CD14-positive monocyte (primary cell): Measurements from ENCODE around the gene ASB4. TPM values are rescaled to one million over a fixed set of nuclear protein-coding genes. Genes with fewer than 3 reads are reported as not detected.

Experiments
- DNase-seq, 3 donors: peaks; one replicate each; pipeline ENCODE4 v3.0.0-alpha.2; 2011 to 2022
- H2AFZ ChIP-seq: 2 replicates; pipeline ENCODE4 v1.6.0; 2012; ENCODE audit warnings: mild to moderate bottlenecking, low read depth, low read length, inconsistent platforms; ENCODE audit not compliant: insufficient read depth, poor library complexity, severe bottlenecking
- H3K27ac ChIP-seq, 2 donors: 1 replicate in 1 of 2; 2 replicates in 1 of 2; pipeline ENCODE4 v1.5.1; 2012 to 2013; ENCODE audit warnings: low read length in 2 of 2, control low read depth in 1 of 2, inconsistent platforms in 1 of 2, low read depth in 1 of 2, mild to moderate bottlenecking in 1 of 2
- H3K27me3 ChIP-seq, 2 donors: one replicate each; pipeline versions ENCODE4 v1.6.0 to v1.6.1; 2011 to 2013; ENCODE audit warnings: low read length in 2 of 2; ENCODE audit not compliant: control insufficient read depth in 2 of 2, insufficient read depth in 2 of 2
- H3K36me3 ChIP-seq, 2 donors: replicated peaks in 1 of 2; 1 replicate in 1 of 2; 2 replicates in 1 of 2; pipeline versions ENCODE4 v1.5.1 to v1.6.1; 2012 to 2013; ENCODE audit warnings: low read length in 2 of 2, control low read depth in 1 of 2, inconsistent platforms in 1 of 2, mild to moderate bottlenecking in 1 of 2; ENCODE audit not compliant: insufficient read depth in 2 of 2, control insufficient read depth in 1 of 2
- H3K4me1 ChIP-seq, 2 donors: 1 replicate in 1 of 2; 2 replicates in 1 of 2; pipeline versions ENCODE4 v1.5.1 to v1.6.1; 2012 to 2013; ENCODE audit warnings: low read length in 2 of 2, control low read depth in 1 of 2, inconsistent platforms in 1 of 2, mild to moderate bottlenecking in 1 of 2, moderate library complexity in 1 of 2; ENCODE audit not compliant: insufficient read depth in 2 of 2, control insufficient read depth in 1 of 2
- H3K4me2 ChIP-seq: replicated peaks from 2 replicates; pipeline ENCODE3; 2012; ENCODE audit warnings: low read length, moderate library complexity, mild to moderate bottlenecking; ENCODE audit not compliant: poor library complexity, severe bottlenecking; ENCODE audit errors: extremely low read depth
- H3K4me3 ChIP-seq, 3 experiments: fragments of 200-600 bp in 1 of 3; sonication (generic) in 1 of 3; replicated peaks in 1 of 3; 1 replicate in 2 of 3; 2 replicates in 1 of 3; pipeline ENCODE4 v1.5.1; 2011 to 2013; ENCODE audit warnings: low read length in 3 of 3, mild to moderate bottlenecking in 3 of 3, control low read depth in 2 of 3, low read depth in 2 of 3, inconsistent platforms in 1 of 3, moderate library complexity in 1 of 3
- H3K79me2 ChIP-seq: 2 replicates; pipeline ENCODE4 v1.6.0; 2012; ENCODE audit warnings: mild to moderate bottlenecking, control low read depth, inconsistent platforms, low read length, moderate library complexity; ENCODE audit not compliant: insufficient read depth
- H3K9ac ChIP-seq: 2 replicates; pipeline ENCODE4 v1.6.0; 2017; ENCODE audit warnings: low read length, mild to moderate bottlenecking; ENCODE audit not compliant: insufficient read depth, poor library complexity, severe bottlenecking
- H3K9me3 ChIP-seq, 2 donors: replicated peaks in 1 of 2; 1 replicate in 1 of 2; 2 replicates in 1 of 2; pipeline versions ENCODE4 v1.5.1 to v1.6.1; 2012 to 2013; ENCODE audit warnings: low read length in 2 of 2, control low read depth in 1 of 2; ENCODE audit not compliant: control insufficient read depth in 1 of 2, insufficient read depth in 1 of 2
- H4K20me1 ChIP-seq: 2 replicates; pipeline ENCODE4 v1.6.0; 2012; ENCODE audit warnings: mild to moderate bottlenecking, low read length, control low read depth, moderate library complexity; ENCODE audit not compliant: insufficient read depth
- H3K27ac Mint-ChIP-seq, 7 donors: one replicate each; pipeline ENCODE4 v1.8.0; 2020; ENCODE audit warnings: mild to moderate bottlenecking in 7 of 7, mixed read lengths in 7 of 7, moderate library complexity in 6 of 7, inconsistent platforms in 2 of 7
- H3K27me3 Mint-ChIP-seq, 3 donors: one replicate each; pipeline ENCODE4 v1.8.0; 2021 to 2022; ENCODE audit warnings: low read depth in 3 of 3, mild to moderate bottlenecking in 3 of 3, mixed read lengths in 3 of 3, moderate library complexity in 3 of 3, inconsistent platforms in 1 of 3
- H3K36me3 Mint-ChIP-seq, 2 donors: one replicate each; pipeline ENCODE4 v1.8.0; 2020; ENCODE audit warnings: mixed read lengths in 2 of 2, inconsistent platforms in 1 of 2, mild to moderate bottlenecking in 1 of 2
- H3K4me1 Mint-ChIP-seq: one replicate; pipeline ENCODE4 v1.8.0; 2020; ENCODE audit warnings: mild to moderate bottlenecking, mixed read lengths
- H3K4me3 Mint-ChIP-seq, 2 donors: one replicate each; pipeline ENCODE4 v1.8.0; 2020; ENCODE audit warnings: mild to moderate bottlenecking in 2 of 2, mixed read lengths in 2 of 2, moderate library complexity in 1 of 2
- H3K9me3 Mint-ChIP-seq, 7 donors: one replicate each; pipeline ENCODE4 v1.8.0; 2020 to 2022; ENCODE audit warnings: mixed read lengths in 7 of 7, mild to moderate bottlenecking in 6 of 7, moderate library complexity in 6 of 7, inconsistent platforms in 2 of 7
- WGBS: methylation state at CpG from one replicate; pipeline ENCODE4 v1.1.5; 2013; ENCODE audit warnings: missing lambda C conversion rate; ENCODE audit not compliant: insufficient coverage; 5-methylcytosine and 5-hydroxymethylcytosine counted together
- intact Hi-C, 2 donors: fragments of 100-400 bp; cut with micrococcal nuclease; formaldehyde crosslinking; loops; one replicate each; pipeline versions ENCODE4 v1.15.0 to v1.15.1; 2023
- polyA plus RNA-seq, 3 donors: library from polyadenylated mRNA; depleted of rRNA in 1 of 3; unstranded in 2 of 3; stranded (reverse) in 1 of 3; fragments of 300-500 nt in 2 of 3; fragments of >200 nt in 1 of 3; fragmentation: Illumina TruSeq in 2 of 3; gene quantifications; 1 replicate in 2 of 3; 2 replicates in 1 of 3; pipeline ENCODE4 v1.2.3, GENCODE V29; 2012 to 2021
- TF ChIP-seq, protein P1 (sequence below): fragments of 200-600 bp; IDR thresholded peaks from one replicate; pipeline ENCODE4 v1.8.0; 2022; ENCODE audit warnings: antibody characterized with exemption, mild to moderate bottlenecking

ASB4 gene
- polyA plus RNA-seq, 3 donors: not detected

DNA sequence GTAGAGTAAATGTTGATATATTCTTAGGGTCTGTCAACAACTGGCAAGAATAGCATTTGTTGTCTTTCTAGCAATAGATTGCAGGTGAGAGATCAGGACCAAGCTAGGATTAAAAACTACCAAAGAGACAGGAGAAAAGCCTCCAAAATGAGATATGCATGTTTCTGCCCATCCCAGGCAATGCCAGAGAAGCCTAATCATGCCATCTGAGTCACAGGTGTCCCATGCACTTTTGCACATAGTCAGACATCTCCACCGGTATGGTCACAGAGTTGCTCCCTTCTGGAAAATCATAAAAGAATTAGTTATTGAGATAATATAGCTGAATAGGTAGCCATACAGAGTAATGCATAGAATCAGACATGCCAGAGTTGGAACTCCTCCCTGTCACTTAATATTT lies 59.9 kb downstream of the ASB4 start:
- DNase-seq: no peak
- no peaks in the 10 kb centered on the region for H3K79me2 ChIP-seq
- H3K36me3 ChIP-seq: no peaks in the 10 kb centered on the region
- H3K9ac ChIP-seq: no peak overlapping the region
- H3K4me2 ChIP-seq: peak overlapping the region; percentile 53
- intact Hi-C loops: no loop called here
- no CpG with 5 or more reads among the region's 1 CpG for WGBS
- H3K27me3 ChIP-seq: no peaks in the 10 kb centered on the region
- H3K9me3 Mint-ChIP-seq: no peaks in the 10 kb centered on the region
- H3K4me1 ChIP-seq: peaks cover 14 to 18% of the 10 kb centered on the region in 2 donors
- H3K9me3 ChIP-seq: no peaks in the 10 kb centered on the region
- peaks cover 16% of the 10 kb centered on the region for H3K4me1 Mint-ChIP-seq
- H4K20me1 ChIP-seq: no peaks in the 10 kb centered on the region
- peak overlapping the region in 1 of 2 donors; percentile 76 for H3K4me3 Mint-ChIP-seq
- H2AFZ ChIP-seq: peak overlapping the region; percentile 64
- H3K27me3 Mint-ChIP-seq: peaks cover 0 to 10% (median 2%) of the 10 kb centered on the region in 3 donors
- TF ChIP-seq, protein P1, sequence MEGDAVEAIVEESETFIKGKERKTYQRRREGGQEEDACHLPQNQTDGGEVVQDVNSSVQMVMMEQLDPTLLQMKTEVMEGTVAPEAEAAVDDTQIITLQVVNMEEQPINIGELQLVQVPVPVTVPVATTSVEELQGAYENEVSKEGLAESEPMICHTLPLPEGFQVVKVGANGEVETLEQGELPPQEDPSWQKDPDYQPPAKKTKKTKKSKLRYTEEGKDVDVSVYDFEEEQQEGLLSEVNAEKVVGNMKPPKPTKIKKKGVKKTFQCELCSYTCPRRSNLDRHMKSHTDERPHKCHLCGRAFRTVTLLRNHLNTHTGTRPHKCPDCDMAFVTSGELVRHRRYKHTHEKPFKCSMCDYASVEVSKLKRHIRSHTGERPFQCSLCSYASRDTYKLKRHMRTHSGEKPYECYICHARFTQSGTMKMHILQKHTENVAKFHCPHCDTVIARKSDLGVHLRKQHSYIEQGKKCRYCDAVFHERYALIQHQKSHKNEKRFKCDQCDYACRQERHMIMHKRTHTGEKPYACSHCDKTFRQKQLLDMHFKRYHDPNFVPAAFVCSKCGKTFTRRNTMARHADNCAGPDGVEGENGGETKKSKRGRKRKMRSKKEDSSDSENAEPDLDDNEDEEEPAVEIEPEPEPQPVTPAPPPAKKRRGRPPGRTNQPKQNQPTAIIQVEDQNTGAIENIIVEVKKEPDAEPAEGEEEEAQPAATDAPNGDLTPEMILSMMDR: no peak
- H3K36me3 Mint-ChIP-seq: no peaks in the 10 kb centered on the region
- peak overlapping the region in 1 of 2 donors; percentile 57 for H3K27ac ChIP-seq
- H3K27ac Mint-ChIP-seq: peak overlapping the region in 4 of 7 donors; percentile 0 to 33 (median 1)
- peak overlapping the region in 1 of 3 experiments; percentile 59 for H3K4me3 ChIP-seq

DNA sequence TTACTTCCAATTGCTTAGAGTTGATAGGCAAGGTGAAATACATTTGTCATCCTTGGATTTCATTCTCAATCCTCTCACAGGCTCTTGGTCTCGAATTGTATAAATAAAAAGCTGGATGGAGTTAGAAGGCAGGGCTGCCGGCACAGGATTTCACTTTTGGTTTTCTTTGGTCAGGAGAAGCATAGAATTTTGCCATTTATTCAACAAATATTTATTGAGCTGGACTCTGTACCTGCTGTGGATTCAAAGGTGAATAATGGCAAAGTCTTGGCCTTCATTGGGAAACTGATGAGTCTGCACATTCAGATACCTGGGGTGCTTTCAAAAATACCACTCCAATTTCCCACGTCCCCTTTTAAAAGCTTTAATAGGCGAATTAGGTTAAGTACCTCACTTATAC lies 60.9 kb downstream of the ASB4 start:
- TF ChIP-seq, protein P1: no peak
- H2AFZ ChIP-seq: no peak overlapping the region
- no peak for DNase-seq

More for the DNA sequence above, 60.9 kb downstream of the ASB4 start:
- no peaks in the 10 kb centered on the region for H3K79me2 ChIP-seq
- WGBS: no CpG with 5 or more reads among the region's 4 CpGs
- H3K36me3 Mint-ChIP-seq: no peaks in the 10 kb centered on the region
- H3K4me3 Mint-ChIP-seq: no peak overlapping the region
- peaks cover 16% of the 10 kb centered on the region for H3K4me1 Mint-ChIP-seq
- peaks cover under 1 to 10% (median under 1%) of the 10 kb centered on the region in 3 donors for H3K27me3 Mint-ChIP-seq
- no peaks in the 10 kb centered on the region for H3K9me3 Mint-ChIP-seq
- no peaks in the 10 kb centered on the region for H3K27me3 ChIP-seq
- no peak overlapping the region for H3K4me3 ChIP-seq
- H3K36me3 ChIP-seq: no peaks in the 10 kb centered on the region
- no peak overlapping the region for H3K9ac ChIP-seq
- intact Hi-C loops: no loop called here
- no peak overlapping the region for H3K4me2 ChIP-seq
- H3K4me1 ChIP-seq: peaks cover 14 to 18% of the 10 kb centered on the region in 2 donors
- H3K27ac ChIP-seq: no peak overlapping the region
- H3K9me3 ChIP-seq: no peaks in the 10 kb centered on the region
- no peak overlapping the region for H3K27ac Mint-ChIP-seq
- no peaks in the 10 kb centered on the region for H4K20me1 ChIP-seq
